ENCODE measurements around the gene RCE1.
A peak's percentile ranks its signal among the peaks of the same experiment; 100 is the strongest.

Gene RCE1

GRCh38 chr11:66856496-66857233 lies 13.4 kb downstream of the RCE1 start, which contains the start of gene LRFN4:
Gene LRFN4 (plus strand): TSS chr11:66857064. CDS start chr11:66857745, 681 bp downstream.
- DNase-seq (ENCODE audit: insufficient read length, low spot score) (peak; percentile 85), FAIRE-seq (peak; percentile 14)

GRCh38 chr11:66857234-66857926 lies 14.1 kb downstream of the RCE1 start:
- DNase-seq (ENCODE audit: insufficient read length, low spot score) (peak; percentile 63), FAIRE-seq (no peak)

- FAIRE-seq (no peak), DNase-seq (ENCODE audit: insufficient read length, low spot score) (no peak)
These were observed 14.6 kb downstream of the RCE1 start for GRCh38 chr11:66857927-66858185.

- FAIRE-seq, result no peak
These were observed 15.1 kb downstream of the RCE1 start for GRCh38 chr11:66858186-66858938.

GRCh38 chr11:66858939-66859685 lies 15.9 kb downstream of the RCE1 start:
- no peak for DNase-seq (ENCODE audit: insufficient read length, low spot score)
- FAIRE-seq, result no peak

More at GRCh38 chr11:66858186-66858938, 15.1 kb downstream of the RCE1 start:
- DNase-seq (ENCODE audit: insufficient read length, low spot score), result no peak

GRCh38 chr11:66859686-66860448 lies 16.6 kb downstream of the RCE1 start:
- DNase-seq (ENCODE audit: insufficient read length, low spot score), result no peak
- FAIRE-seq, result no peak

GRCh38 chr11:66860449-66860831 lies 17.2 kb downstream of the RCE1 start:
- FAIRE-seq (no peak), DNase-seq (ENCODE audit: insufficient read length, low spot score) (no peak)

GRCh38 chr11:66861038-66861773 lies 18.0 kb downstream of the RCE1 start:
- FAIRE-seq (no peak), DNase-seq (ENCODE audit: insufficient read length, low spot score) (no peak)

GRCh38 chr11:66861774-66862558 lies 18.7 kb downstream of the RCE1 start:
- FAIRE-seq (no peak), DNase-seq (ENCODE audit: insufficient read length, low spot score) (no peak)

- DNase-seq (ENCODE audit: insufficient read length, low spot score) (no peak), FAIRE-seq (no peak)
These were observed 19.4 kb downstream of the RCE1 start for GRCh38 chr11:66862559-66863037.

GRCh38 chr11:66863428-66864125 lies 20.3 kb downstream of the RCE1 start:
- no peak for FAIRE-seq

GRCh38 chr11:66864172-66864901 lies 21.1 kb downstream of the RCE1 start:
- DNase-seq (ENCODE audit: insufficient read length, low spot score), result no peak
- FAIRE-seq, result no peak

More at GRCh38 chr11:66863428-66864125, 20.3 kb downstream of the RCE1 start:
- no peak for DNase-seq (ENCODE audit: insufficient read length, low spot score)

- FAIRE-seq (no peak), DNase-seq (ENCODE audit: insufficient read length, low spot score) (no peak)
These were observed 21.9 kb downstream of the RCE1 start for GRCh38 chr11:66864924-66865697.

GRCh38 chr11:66866007-66866406 lies 22.8 kb downstream of the RCE1 start:
- DNase-seq (ENCODE audit: insufficient read length, low spot score) (no peak), FAIRE-seq (no peak)

- DNase-seq (ENCODE audit: insufficient read length, low spot score) (no peak), FAIRE-seq (peak; percentile 8)
These were observed 23.3 kb downstream of the RCE1 start for GRCh38 chr11:66866511-66866986.

GRCh38 chr11:66867425-66868040 lies 24.3 kb downstream of the RCE1 start:
- DNase-seq (ENCODE audit: insufficient read length, low spot score) (no peak), FAIRE-seq (no peak)

Data from GM19239 (cell line).